Activated CD8-positive, alpha-beta T cell treated with anti-CD3 and anti-CD28 coated beads for 36 hours (primary cell): ENCODE results near the gene CEP250. TPM values are rescaled to one million over a fixed set of nuclear protein-coding genes. Genes with fewer than 3 reads are reported as not detected.
A peak's percentile ranks its signal among the peaks of the same experiment; 100 is the strongest.

Experiments used
- ATAC-seq: fragments of 200-7000 bp; cut with Tn5 transposase; one replicate; pipeline ENCODE4 v1.10.0; 2021; ENCODE audit warnings: mild to moderate bottlenecking, moderate library complexity
- CTCF ChIA-PET: fragments of 350-600 bp; sonication (Branson Sonifier 250); formaldehyde crosslinking; loops from one replicate; lab custom pipeline; 2021; ENCODE audit warnings: antibody characterized with exemption; lab: Charles Lee
- POLR2A ChIA-PET: fragments of 350-600 bp; sonication (Branson Sonifier 250); formaldehyde crosslinking; loops from one replicate; lab custom pipeline; 2021; ENCODE audit warnings: antibody characterized with exemption; lab: Charles Lee
- DNase-seq: peaks from one replicate; pipeline ENCODE4 v3.0.0-alpha.2; 2020
- H3K27ac Mint-ChIP-seq: one replicate; pipeline ENCODE4 v1.8.0; 2021; ENCODE audit warnings: mild to moderate bottlenecking, mixed read lengths
- H3K27me3 Mint-ChIP-seq: one replicate; pipeline ENCODE4 v1.8.0; 2021; ENCODE audit warnings: mixed read lengths
- H3K36me3 Mint-ChIP-seq: one replicate; pipeline ENCODE4 v1.8.0; 2021; ENCODE audit warnings: low read depth, mixed read lengths
- H3K4me1 Mint-ChIP-seq: one replicate; pipeline ENCODE4 v1.8.0; 2021; ENCODE audit warnings: low read depth, mixed read lengths
- H3K4me3 Mint-ChIP-seq: one replicate; pipeline ENCODE4 v1.8.0; 2021; ENCODE audit warnings: mild to moderate bottlenecking, moderate library complexity, mixed read lengths
- H3K9me3 Mint-ChIP-seq: one replicate; pipeline ENCODE4 v1.8.0; 2021; ENCODE audit warnings: mixed read lengths
- CTCF ChIP-seq: fragments of 200-600 bp; IDR thresholded peaks from one replicate; pipeline ENCODE4 v1.8.0; 2022; ENCODE audit warnings: antibody characterized with exemption, mild to moderate bottlenecking
- intact Hi-C: fragments of 100-400 bp; cut with micrococcal nuclease; formaldehyde crosslinking; loops from one replicate; pipeline ENCODE4 v1.10.0; 2022
- total RNA-seq, 2 experiments: library from RNA; stranded (reverse); gene quantifications; one replicate each; pipeline ENCODE4 v1.2.3, GENCODE V29; 2021

The CEP250 gene
- total RNA-seq, 2 experiments from 2014 or later: 56.0 to 60.3 TPM

- DNase-seq: peak; percentile 42
- Mint-ChIP-seq H3K4me3 (no peak overlapping the region), H3K27me3 (no peaks in the 10 kb centered on the region), H3K9me3 (no peaks in the 10 kb centered on the region), H3K27ac (no peak overlapping the region), H3K4me1 (no peaks in the 10 kb centered on the region), H3K36me3 (no peaks in the 10 kb centered on the region)
- TF ChIP-seq CTCF: peak; percentile 49
- ChIA-PET POLR2A (no interaction called here), CTCF (interaction anchor here (0.6 kb wide), 1 partner anchor 70 kb away, joined by 3 read pairs; no protein-coding TSS in a partner anchor)
- intact Hi-C loops: no loop called here
- peak; percentile 75 for ATAC-seq
Measured at GRCh38 chr20:35523298-35523888, 68.0 kb downstream of the CEP250 start.

- H3K36me3 Mint-ChIP-seq: no peaks in the 10 kb centered on the region
- POLR2A ChIA-PET: no interaction called here
- ATAC-seq (no peak), DNase-seq (no peak)
- no peaks in the 10 kb centered on the region for H3K9me3 Mint-ChIP-seq
- no peak overlapping the region for H3K4me3 Mint-ChIP-seq
- CTCF ChIA-PET: no interaction called here
- intact Hi-C loops: no loop called here
- no peaks in the 10 kb centered on the region for H3K27me3 Mint-ChIP-seq
- no peaks in the 10 kb centered on the region for H3K4me1 Mint-ChIP-seq
- no peak for TF ChIP-seq CTCF
- no peak overlapping the region for H3K27ac Mint-ChIP-seq
Measured at GRCh38 chr20:35525639-35526038, 70.2 kb downstream of the CEP250 start.

GRCh38 chr20:35527122-35527769 is 71.8 kb downstream of the CEP250 start:
- intact Hi-C loops: no loop called here
- H3K27me3 Mint-ChIP-seq: no peaks in the 10 kb centered on the region
- H3K36me3 Mint-ChIP-seq: no peaks in the 10 kb centered on the region
- TF ChIP-seq CTCF: no peak
- POLR2A ChIA-PET: no interaction called here
- ATAC-seq (no peak), DNase-seq (no peak)
- no peaks in the 10 kb centered on the region for H3K4me1 Mint-ChIP-seq
- CTCF ChIA-PET: no interaction called here
- no peak overlapping the region for H3K27ac Mint-ChIP-seq
- no peak overlapping the region for H3K4me3 Mint-ChIP-seq
- H3K9me3 Mint-ChIP-seq: no peaks in the 10 kb centered on the region

- Mint-ChIP-seq H3K27me3 (no peaks in the 10 kb centered on the region), H3K27ac (no peak within 1 kb of the TSS), H3K36me3 (no peaks in the 10 kb centered on the region), H3K4me3 (no peak within 1 kb of the TSS), H3K4me1 (no peaks in the 10 kb centered on the region), H3K9me3 (no peaks in the 10 kb centered on the region)
- intact Hi-C loops: no loop called here
- no peak for DNase-seq
- POLR2A ChIA-PET: no interaction called here
- TF ChIP-seq CTCF: no peak
- ATAC-seq: no peak
- CTCF ChIA-PET: no interaction called here
Measured at GRCh38 chr20:35529552-35529951, 74.2 kb downstream of the CEP250 start, which contains the start of gene C20orf173. C20orf173 (minus strand) TSS chr20:35529652; CDS start chr20:35529373, 279 bp downstream.

- ATAC-seq (peak; percentile 16), DNase-seq (peak; percentile 50)
- TF ChIP-seq CTCF: no peak
- no peaks in the 10 kb centered on the region for H3K9me3 Mint-ChIP-seq
- peak overlapping the region; percentile 32 for H3K4me3 Mint-ChIP-seq
- intact Hi-C loops: no loop called here
- no peaks in the 10 kb centered on the region for H3K27me3 Mint-ChIP-seq
- peak overlapping the region; percentile 63 for H3K27ac Mint-ChIP-seq
- peaks cover 8% of the 10 kb centered on the region for H3K36me3 Mint-ChIP-seq
- H3K4me1 Mint-ChIP-seq: peaks cover 17% of the 10 kb centered on the region
- CTCF ChIA-PET: no interaction called here
- POLR2A ChIA-PET: no interaction called here
Measured at GRCh38 chr20:35539756-35540212, 84.4 kb downstream of the CEP250 start.
